GM23248 (cell line): ENCODE results near the gene GLI1. TPM values are rescaled to one million over a fixed set of nuclear protein-coding genes. Genes with fewer than 3 reads are reported as not detected.

ENCODE experiments used
- DNase-seq: peaks from one replicate; pipeline ENCODE4 v3.0.0-alpha.2; 2015
- H2AFZ ChIP-seq: fragments of 200-600 bp; sonication (generic); 2 replicates; pipeline ENCODE4 v1.6.1; 2016; ENCODE audit warnings: antibody characterized with exemption
- H3F3A ChIP-seq: fragments of 200-600 bp; sonication (generic); 2 replicates; pipeline ENCODE4 v1.6.1; 2016; ENCODE audit warnings: mild to moderate bottlenecking, antibody characterized with exemption, mixed run types; ENCODE audit not compliant: insufficient read depth
- H3K27ac ChIP-seq: fragments of 200-600 bp; sonication (generic); 2 replicates; pipeline ENCODE4 v1.5.1; 2016; ENCODE audit warnings: mild to moderate bottlenecking
- H3K27me3 ChIP-seq: fragments of 200-600 bp; sonication (generic); replicated peaks from 2 replicates; pipeline ENCODE4 v1.6.1; 2016; ENCODE audit warnings: mild to moderate bottlenecking; ENCODE audit not compliant: insufficient read depth
- H3K36me3 ChIP-seq: fragments of 200-600 bp; sonication (generic); 2 replicates; pipeline ENCODE4 v1.6.1; 2016; ENCODE audit warnings: low read depth, mild to moderate bottlenecking
- H3K4me1 ChIP-seq: fragments of 200-600 bp; sonication (generic); 2 replicates; pipeline ENCODE4 v1.6.1; 2016; ENCODE audit warnings: mild to moderate bottlenecking; ENCODE audit not compliant: insufficient read depth
- H3K4me2 ChIP-seq: fragments of 200-600 bp; sonication (generic); one replicate; pipeline ENCODE4 v1.6.1; 2016; ENCODE audit warnings: mild to moderate bottlenecking; ENCODE audit not compliant: unreplicated experiment
- H3K4me3 ChIP-seq: fragments of 200-600 bp; sonication (generic); 2 replicates; pipeline ENCODE4 v1.5.1; 2016; ENCODE audit warnings: mild to moderate bottlenecking
- H3K79me2 ChIP-seq: fragments of 200-600 bp; sonication (generic); 2 replicates; pipeline ENCODE4 v1.6.1; 2016; ENCODE audit warnings: mild to moderate bottlenecking; ENCODE audit not compliant: insufficient read depth
- H3K9ac ChIP-seq: fragments of 200-600 bp; sonication (generic); 2 replicates; pipeline ENCODE4 v1.6.1; 2016; ENCODE audit warnings: mild to moderate bottlenecking
- H3K9me2 ChIP-seq: fragments of 200-600 bp; sonication (generic); 2 replicates; pipeline ENCODE4 v1.6.1; 2016; ENCODE audit warnings: mixed run types, mild to moderate bottlenecking, moderate library complexity; ENCODE audit not compliant: insufficient read depth
- H3K9me3 ChIP-seq: fragments of 200-600 bp; sonication (generic); one replicate; pipeline ENCODE4 v1.6.1; 2017; ENCODE audit warnings: low read depth
- H4K20me1 ChIP-seq: fragments of 200-600 bp; sonication (generic); 2 replicates; pipeline ENCODE4 v1.6.0; 2016; ENCODE audit not compliant: insufficient read depth
- EZH2 ChIP-seq: fragments of 200-600 bp; sonication (generic); IDR thresholded peaks from 2 replicates; pipeline ENCODE4 v1.6.1; 2018; ENCODE audit warnings: antibody characterized with exemption, mild to moderate bottlenecking; ENCODE audit not compliant: insufficient read depth, poor library complexity, severe bottlenecking
- EZH2phosphoT487 ChIP-seq: fragments of 200-600 bp; sonication (generic); IDR thresholded peaks from 2 replicates; pipeline ENCODE4 v1.6.1; 2018; ENCODE audit warnings: antibody characterized with exemption, moderate library complexity, mild to moderate bottlenecking, low read depth; ENCODE audit not compliant: insufficient read depth
- WGBS, 2 experiments: methylation state at CpG; one replicate each; pipeline ENCODE4 v1.1.6; 2015 to 2017; ENCODE audit warnings: low lambda C conversion rate in 2 of 2, low coverage in 1 of 2; ENCODE audit errors: missing lambda C conversion rate in 2 of 2; 5-methylcytosine and 5-hydroxymethylcytosine counted together
- in situ Hi-C: fragments of 300-500 bp; cut with MboI; formaldehyde crosslinking; loops from 2 replicates; pipeline ENCODE4 v1.15.0; 2020
- polyA plus RNA-seq: library from polyadenylated mRNA; unstranded; fragments of >200 nt; fragmentation: Nextera tagmentation; extraction: Ambion mirVana; gene quantifications from 2 replicates; pipeline ENCODE4 v1.2.1, GENCODE V29; 2016
- total RNA-seq: library from RNA; depleted of rRNA; stranded (reverse); fragments of >200 nt; shearing (Covaris generic); gene quantifications from 2 replicates; pipeline ENCODE4 v1.2.3, GENCODE V29; 2014

The GLI1 gene
- total and polyA plus RNA-seq, 2 experiments from 2014 or later = 1.0 to 1.8 TPM

GRCh38 chr12:57479376-57480115 is 20.0 kb downstream of the GLI1 start, which contains the start of gene ARHGAP9:
Gene ARHGAP9, minus strand, starts transcription at chr12:57479866. Its CDS starts 460 bp downstream, at chr12:57479406.
- Histone ChIP-seq H3K27ac (no peak within 1 kb of the TSS), H3K79me2 (no peaks in the 10 kb centered on the region), H3K4me3 (no peak within 1 kb of the TSS), H3K36me3 (no peaks in the 10 kb centered on the region), H3F3A (peaks cover 8% of the 10 kb centered on the region), H3K9me3 (no peaks in the 10 kb centered on the region), H4K20me1 (no peaks in the 10 kb centered on the region), H3K9ac (no peak within 1 kb of the TSS), H3K4me1 (0 out of 2 replicates have a peak, but pooled peaks cover 7% of the 10 kb centered on the region), H3K9me2 (no peaks in the 10 kb centered on the region), H3K27me3 (peaks cover 34% of the 10 kb centered on the region), H3K4me2 (no peak within 1 kb of the TSS), H2AFZ (no peak within 1 kb of the TSS)
- in situ Hi-C loops = no loop called here
- no peak for DNase-seq
- WGBS, 2 experiments = 68 to 72% methylated on average over 6 of the region's 6 CpGs
- TF ChIP-seq EZH2phosphoT487 (no peak), EZH2 (no peak)

GRCh38 chr12:57481671-57482070 is 22.1 kb downstream of the GLI1 start:
- Histone ChIP-seq H3K9me2 (no peaks in the 10 kb centered on the region), H3K4me2 (no peak overlapping the region)

GRCh38 chr12:57483466-57483865 is 23.9 kb downstream of the GLI1 start:
- H3K9ac ChIP-seq = peak overlapping the region; percentile 13; the same call in 1 of the 2 replicates
- H3K27ac ChIP-seq = no peak overlapping the region

More at GRCh38 chr12:57481671-57482070, 22.1 kb downstream of the GLI1 start:
- TF ChIP-seq EZH2 (no peak), EZH2phosphoT487 (no peak)
- no peak for DNase-seq
- no peaks in the 10 kb centered on the region for H3K79me2 ChIP-seq
- no peaks in the 10 kb centered on the region for H3K9me3 ChIP-seq
- no peaks in the 10 kb centered on the region for H4K20me1 ChIP-seq
- H3K9ac ChIP-seq = no peak overlapping the region
- H3F3A ChIP-seq = peaks cover 8% of the 10 kb centered on the region
- in situ Hi-C loops = no loop called here
- WGBS, 2 experiments = 11 to 17% methylated on average over 1 of the region's 1 CpG
- no peak overlapping the region for H2AFZ ChIP-seq
- no peak overlapping the region for H3K27ac ChIP-seq
- H3K27me3 ChIP-seq = peaks cover 12% of the 10 kb centered on the region
- 0 out of 2 replicates have a peak, but pooled peaks cover 7% of the 10 kb centered on the region for H3K4me1 ChIP-seq
- H3K4me3 ChIP-seq = no peak overlapping the region
- no peaks in the 10 kb centered on the region for H3K36me3 ChIP-seq

DNA sequence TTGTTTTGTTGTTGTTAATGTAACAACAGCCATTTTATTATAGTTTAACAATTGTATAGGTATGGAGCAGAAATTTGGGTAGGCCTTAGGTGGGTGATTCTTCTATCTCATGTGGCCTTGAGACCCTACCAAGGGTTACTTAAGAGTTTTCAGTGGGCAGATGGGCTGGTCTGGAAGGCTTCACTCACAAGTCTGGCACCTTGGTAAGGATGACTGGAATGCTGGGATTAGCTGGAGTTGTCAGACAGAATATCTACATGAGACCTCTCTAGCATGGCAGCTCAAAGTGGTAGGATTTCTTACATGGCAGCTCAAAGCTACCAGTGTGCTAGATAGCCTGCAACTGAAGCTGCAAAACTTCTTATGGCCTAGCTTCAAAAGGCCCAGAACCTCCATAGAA is 26.1 kb downstream of the GLI1 start:
- no peak for TF ChIP-seq EZH2
- no peak for TF ChIP-seq EZH2phosphoT487
- no peak for DNase-seq
- in situ Hi-C loops = no loop called here
- H3F3A ChIP-seq = peaks cover 11% of the 10 kb centered on the region
- H2AFZ ChIP-seq = no peak overlapping the region
- no peaks in the 10 kb centered on the region for H3K9me3 ChIP-seq
- no peak overlapping the region for H3K4me3 ChIP-seq
- H3K9ac ChIP-seq = no peak overlapping the region
- H3K9me2 ChIP-seq = no peaks in the 10 kb centered on the region
- H3K27me3 ChIP-seq = peaks cover 3% of the 10 kb centered on the region; the same call in 1 of the 2 replicates
- peaks cover 18% of the 10 kb centered on the region for H3K36me3 ChIP-seq
- no peaks in the 10 kb centered on the region for H4K20me1 ChIP-seq
- H3K27ac ChIP-seq = no peak overlapping the region
- no peak overlapping the region for H3K4me2 ChIP-seq
- H3K79me2 ChIP-seq = peaks cover 30% of the 10 kb centered on the region
- H3K4me1 ChIP-seq = peaks cover 11% of the 10 kb centered on the region

More at GRCh38 chr12:57483466-57483865, 23.9 kb downstream of the GLI1 start:
- in situ Hi-C loops = no loop called here
- WGBS, 2 experiments = 30 to 33% methylated on average over 5 of the region's 5 CpGs
- no peaks in the 10 kb centered on the region for H3K9me3 ChIP-seq
- H3K9me2 ChIP-seq = no peaks in the 10 kb centered on the region
- peak overlapping the region; percentile 29; the same call in 1 of the 2 replicates for H2AFZ ChIP-seq
- peak; percentile 46 for DNase-seq
- H3K27me3 ChIP-seq = peaks cover 11% of the 10 kb centered on the region
- no peak overlapping the region for H3K4me3 ChIP-seq
- peak overlapping the region; percentile 27 for H3K4me2 ChIP-seq
- no peaks in the 10 kb centered on the region for H4K20me1 ChIP-seq
- peaks cover 8% of the 10 kb centered on the region for H3K79me2 ChIP-seq
- TF ChIP-seq EZH2phosphoT487 = no peak
- no peak for TF ChIP-seq EZH2
- H3F3A ChIP-seq = peaks cover 8% of the 10 kb centered on the region
- 0 out of 2 replicates have a peak, but pooled peaks cover 7% of the 10 kb centered on the region for H3K4me1 ChIP-seq
- no peaks in the 10 kb centered on the region for H3K36me3 ChIP-seq
